Activated gamma-delta T cell (primary cell): ENCODE data around the gene KLF11.
"Not testable (repeated sequence)": the region's sequence is repeated elsewhere in the genome, so short reads cannot be mapped to it uniquely, and the experiment has no call there.

Experiments
- DNase-seq: peaks from one replicate; lab custom pipeline; 2025; lab: John Stamatoyannopoulos, UW

KLF11 gene

GRCh38 chr2:10085043-10085667 is 41.8 kb downstream of the KLF11 start:
- DNase-seq = no peak

DNA sequence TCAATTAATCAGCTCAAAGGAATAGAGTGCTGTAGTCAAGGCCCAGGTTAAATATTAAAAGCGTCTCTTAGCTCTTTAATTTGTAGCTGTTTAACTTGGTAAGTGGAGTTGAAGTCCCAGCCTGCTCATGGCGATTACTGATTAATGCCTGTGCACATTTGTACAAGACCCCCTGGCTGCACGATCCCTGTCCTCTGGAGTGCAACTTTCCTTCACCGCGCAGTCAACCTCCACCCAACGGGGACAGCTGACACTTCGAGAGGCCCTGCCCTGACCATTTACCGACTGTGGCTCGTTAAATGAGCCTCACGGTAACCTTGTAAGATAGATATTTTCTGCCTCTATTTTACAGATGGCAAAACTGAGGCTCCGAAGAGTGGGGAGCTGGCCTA is 42.3 kb downstream of the KLF11 start:
- no peak for DNase-seq

DNA sequence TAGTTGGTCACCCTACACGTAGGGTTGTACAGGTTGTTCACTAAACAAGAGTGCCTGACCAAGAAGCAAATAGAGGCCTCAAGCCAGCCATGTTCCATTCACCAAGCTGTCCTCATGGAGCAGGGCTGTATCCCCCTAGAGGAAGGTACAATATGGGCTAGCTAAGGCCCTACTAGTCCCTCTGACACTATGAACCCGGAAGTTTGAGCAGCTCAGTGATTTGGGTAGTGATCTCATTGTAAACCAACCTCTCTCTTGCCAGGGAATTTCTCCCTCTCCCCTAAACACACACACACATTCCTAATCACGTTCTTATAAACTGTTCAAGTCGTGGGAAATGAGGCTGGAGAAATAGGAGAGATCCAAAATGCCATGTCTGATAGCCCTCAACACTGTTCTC is 43.6 kb downstream of the KLF11 start:
- DNase-seq = no peak

DNA sequence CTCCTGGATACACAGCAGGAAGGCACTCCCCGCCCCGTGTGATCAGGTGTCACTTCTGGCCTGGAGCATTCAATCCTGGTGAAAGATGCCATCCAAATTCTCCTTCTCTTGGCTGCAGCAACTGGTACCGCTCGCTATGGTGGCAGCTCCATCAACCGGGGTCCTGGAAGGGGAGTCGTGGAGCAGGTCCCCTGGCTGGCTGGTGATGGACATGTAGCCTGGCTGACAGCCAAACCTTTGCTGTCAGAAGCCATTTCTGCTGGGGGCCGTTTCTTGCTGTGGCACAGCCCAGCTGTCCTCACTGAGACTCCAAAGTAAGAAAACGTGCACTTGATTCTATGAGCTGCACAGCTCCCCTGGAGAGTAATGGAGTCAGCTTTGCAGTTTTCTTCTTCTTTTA is 44.0 kb downstream of the KLF11 start:
- DNase-seq = no peak

GRCh38 chr2:10089565-10090190 is 46.3 kb downstream of the KLF11 start:
- DNase-seq = no peak

DNA sequence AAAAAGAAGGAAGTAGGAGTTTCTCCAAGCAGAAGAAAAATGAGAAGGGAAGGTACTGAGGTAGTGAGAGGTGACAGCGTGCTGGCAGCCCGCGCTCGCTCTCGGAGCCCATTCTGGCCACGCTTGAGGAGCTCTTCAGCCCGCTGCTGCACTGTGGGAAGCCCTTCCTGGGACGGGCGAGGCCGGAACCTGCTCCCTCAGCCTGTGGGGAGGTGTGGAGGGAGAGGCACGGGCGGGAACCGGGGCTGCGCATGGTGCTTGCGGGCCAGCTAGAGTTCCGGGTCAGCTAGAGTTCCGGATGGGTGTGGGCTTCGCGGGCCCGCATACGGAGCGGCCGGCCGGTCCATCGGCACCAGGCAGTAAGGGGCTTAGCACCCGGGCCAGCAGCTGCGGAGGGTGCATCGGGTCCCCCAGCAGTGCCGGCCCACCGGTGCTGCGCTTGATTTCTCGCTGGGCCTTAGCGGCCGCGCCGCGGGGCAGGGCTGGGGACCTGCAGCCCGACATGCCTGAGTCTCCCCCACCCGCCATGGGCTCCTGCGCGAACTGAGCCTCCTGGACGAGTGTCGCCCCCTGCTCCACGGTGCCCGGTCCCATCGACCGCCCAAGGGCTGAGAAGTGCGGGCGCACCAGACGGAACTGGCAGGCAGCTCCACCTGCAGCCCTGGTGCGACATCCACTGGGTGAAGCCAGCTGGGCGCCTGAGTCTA is 48.0 kb downstream of the KLF11 start:
- no peak for DNase-seq

DNA sequence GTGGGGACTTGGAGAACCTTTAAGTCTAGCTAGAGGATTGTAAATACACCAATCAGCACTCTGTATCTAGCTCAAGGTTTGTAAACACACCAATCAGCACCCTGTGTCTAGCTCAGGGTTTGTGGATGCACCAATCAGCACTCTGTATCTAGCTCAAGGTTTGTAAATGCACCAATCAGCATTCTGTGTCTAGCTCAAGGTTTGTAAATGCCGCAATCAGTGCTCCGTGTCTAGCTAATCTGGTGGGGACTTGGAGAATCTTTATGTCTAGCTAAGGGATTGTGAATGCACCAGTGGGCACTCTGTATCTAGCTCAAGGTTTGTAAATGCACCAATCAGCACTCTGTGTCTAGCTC is 48.5 kb downstream of the KLF11 start:
- DNase-seq = not testable (repeated sequence)

DNA sequence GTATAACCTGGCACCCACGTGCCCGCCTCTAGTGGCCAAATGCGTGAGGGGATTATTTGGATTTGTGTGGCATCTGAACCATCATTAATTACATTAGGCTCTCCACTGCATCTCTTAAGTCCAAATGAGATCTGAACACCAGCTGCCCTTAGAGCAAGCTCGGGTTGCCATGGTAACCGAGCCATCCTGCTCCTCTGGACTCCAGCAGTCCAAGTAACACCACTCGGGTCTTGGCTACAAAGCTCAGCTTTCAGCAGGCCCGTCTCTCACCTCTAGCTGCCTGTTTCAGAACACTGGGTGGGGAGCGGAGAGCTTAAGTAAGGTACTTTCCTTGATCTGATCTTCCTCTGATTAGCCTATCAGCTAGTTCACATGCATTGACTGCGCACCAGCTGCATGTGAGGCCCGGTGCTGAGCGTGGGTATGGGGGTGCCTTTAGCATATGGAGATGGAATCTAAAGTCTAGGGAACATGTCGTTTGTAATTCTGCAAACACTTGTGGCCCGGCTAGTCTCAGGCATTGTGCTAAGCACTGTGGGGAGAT is 51.0 kb downstream of the KLF11 start:
- DNase-seq = no peak

GRCh38 chr2:10095175-10095574 is 51.8 kb downstream of the KLF11 start:
- DNase-seq = no peak

GRCh38 chr2:10096641-10097040 is 53.3 kb downstream of the KLF11 start:
- no peak for DNase-seq

- no peak for DNase-seq
Observed at GRCh38 chr2:10097352-10098148, 54.2 kb downstream of the KLF11 start.

DNA sequence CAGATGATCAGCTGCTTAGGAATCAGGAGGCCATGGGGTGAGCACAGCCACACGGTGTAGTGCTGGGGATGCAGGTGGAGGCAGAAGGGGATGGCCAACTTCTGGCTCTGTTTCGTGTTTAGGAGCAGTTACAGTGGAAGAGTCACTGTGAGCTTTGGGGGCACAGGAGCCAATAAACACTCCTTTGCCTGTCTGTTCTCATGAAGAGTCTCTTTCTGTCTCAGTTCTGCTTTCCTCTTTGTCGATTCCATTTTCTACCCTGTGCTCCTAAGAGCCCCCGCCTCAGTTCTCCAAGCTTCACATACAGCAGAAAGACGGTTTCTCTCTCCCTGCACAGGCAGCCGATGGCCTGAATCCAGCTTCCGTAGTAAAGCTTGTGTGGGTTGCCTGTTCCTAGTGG is 58.1 kb downstream of the KLF11 start:
- DNase-seq = no peak

GRCh38 chr2:10103179-10103578 is 59.8 kb downstream of the KLF11 start:
- no peak for DNase-seq
